GM03348 (cell line): ENCODE results near the gene OXSR1.
"Not testable (repeated sequence)": the region's sequence is repeated elsewhere in the genome, so short reads cannot be mapped to it uniquely, and the experiment has no call there.

ENCODE experiments used
- DNase-seq: peaks from one replicate; pipeline ENCODE4 v3.0.0; 2012; ENCODE audit warnings: low spot score

The OXSR1 gene

GRCh38 chr3:38143511-38143910 lies 21.8 kb upstream of the OXSR1 start:
- no peak for DNase-seq

DNA sequence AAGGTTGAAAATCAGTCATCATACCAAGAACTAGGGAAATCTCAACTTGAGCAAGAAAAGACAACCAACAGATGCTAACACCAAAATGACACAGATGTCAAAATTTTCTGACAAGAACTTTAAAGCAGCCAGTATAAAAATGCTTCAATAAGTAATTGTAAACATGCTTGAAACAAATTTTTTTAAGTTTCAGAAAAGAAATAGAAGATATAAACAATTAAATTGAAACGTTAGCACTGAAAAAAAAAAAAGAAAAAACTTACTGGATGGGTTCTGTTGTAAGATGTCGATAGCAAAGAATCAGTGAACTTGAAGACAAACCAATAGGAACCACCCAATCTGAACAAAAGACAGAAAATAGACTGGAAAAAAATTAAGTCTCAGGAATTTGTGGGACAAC lies 18.8 kb upstream of the OXSR1 start:
- DNase-seq = no peak

GRCh38 chr3:38147421-38147820 lies 17.9 kb upstream of the OXSR1 start:
- DNase-seq = no peak

GRCh38 chr3:38148311-38148882 lies 16.9 kb upstream of the OXSR1 start:
- no peak for DNase-seq

DNA sequence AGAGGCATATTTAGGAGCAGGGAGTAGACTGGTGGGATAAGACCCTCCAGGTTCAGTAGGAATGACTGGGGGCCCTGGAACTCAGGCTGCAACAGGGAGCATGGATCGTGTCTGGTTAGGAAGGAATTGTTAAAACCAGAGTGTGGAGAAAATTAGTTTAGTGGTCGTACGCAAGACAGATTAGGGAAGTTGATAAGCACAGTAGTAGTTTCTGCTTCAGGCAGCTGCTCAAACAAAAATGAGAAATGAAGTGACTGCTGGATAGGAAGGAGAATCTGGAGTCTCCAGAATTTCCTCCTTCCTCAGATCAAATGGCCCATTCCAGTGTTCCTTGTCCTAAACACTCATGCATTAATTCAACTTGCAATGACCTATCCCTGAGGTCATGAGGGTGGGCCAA lies 15.6 kb upstream of the OXSR1 start:
- no peak for DNase-seq

GRCh38 chr3:38150780-38151528 lies 14.4 kb upstream of the OXSR1 start:
- DNase-seq = no peak

- no peak for DNase-seq
These were observed 13.6 kb upstream of the OXSR1 start for GRCh38 chr3:38151667-38152265.

DNA sequence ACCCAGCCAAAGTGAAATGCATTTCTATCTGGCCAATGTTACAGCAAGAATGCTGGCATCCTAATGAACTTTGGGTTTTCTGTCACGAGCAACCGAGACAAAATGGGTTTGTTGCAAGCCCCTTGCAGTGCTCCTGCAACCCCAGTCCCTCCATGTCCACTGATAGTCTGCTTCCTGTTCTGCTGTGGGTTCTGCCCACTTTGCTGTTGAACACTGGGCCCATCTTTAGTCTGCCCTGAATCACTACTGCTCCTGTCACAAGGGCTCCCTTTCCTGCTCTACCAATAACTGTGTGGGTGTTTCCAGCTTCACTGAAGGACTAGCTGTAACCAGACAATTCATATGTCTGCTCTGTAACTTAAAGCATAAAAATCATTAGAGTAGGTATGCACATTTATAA lies 12.7 kb upstream of the OXSR1 start:
- DNase-seq = no peak

GRCh38 chr3:38153221-38153620 lies 12.1 kb upstream of the OXSR1 start:
- DNase-seq = no peak

GRCh38 chr3:38154033-38154494 lies 11.3 kb upstream of the OXSR1 start:
- DNase-seq = peak; percentile 36

DNA sequence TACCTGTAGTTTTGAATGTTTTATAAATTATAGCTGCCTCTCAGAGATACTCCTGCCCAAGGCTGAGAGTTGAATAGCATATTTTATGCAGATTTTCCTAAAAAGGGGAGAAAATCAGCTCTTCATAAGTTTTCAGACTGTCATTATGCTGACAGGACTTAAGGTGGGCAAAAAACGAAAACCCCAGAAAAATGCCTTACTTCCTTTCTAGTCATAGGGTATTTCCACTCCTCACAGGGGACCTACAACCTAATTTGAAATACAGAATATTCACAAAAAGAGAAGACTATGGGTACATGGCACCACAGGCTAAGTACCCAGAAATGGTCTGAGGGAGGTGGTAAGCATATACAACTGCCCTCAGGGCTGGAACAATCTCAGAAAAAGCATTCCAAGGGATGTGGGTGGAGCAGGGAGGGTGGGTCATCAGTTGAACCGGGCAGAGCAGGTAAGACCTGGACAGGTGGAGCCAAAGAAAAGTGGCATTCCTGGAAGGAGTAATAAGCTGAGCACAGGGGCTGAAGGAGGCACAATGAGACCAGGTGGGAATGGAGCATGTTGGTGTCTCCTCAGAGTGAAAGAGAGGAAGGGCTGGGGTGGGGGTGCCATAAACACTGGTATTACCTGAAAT lies 10.6 kb upstream of the OXSR1 start:
- DNase-seq = no peak

DNA sequence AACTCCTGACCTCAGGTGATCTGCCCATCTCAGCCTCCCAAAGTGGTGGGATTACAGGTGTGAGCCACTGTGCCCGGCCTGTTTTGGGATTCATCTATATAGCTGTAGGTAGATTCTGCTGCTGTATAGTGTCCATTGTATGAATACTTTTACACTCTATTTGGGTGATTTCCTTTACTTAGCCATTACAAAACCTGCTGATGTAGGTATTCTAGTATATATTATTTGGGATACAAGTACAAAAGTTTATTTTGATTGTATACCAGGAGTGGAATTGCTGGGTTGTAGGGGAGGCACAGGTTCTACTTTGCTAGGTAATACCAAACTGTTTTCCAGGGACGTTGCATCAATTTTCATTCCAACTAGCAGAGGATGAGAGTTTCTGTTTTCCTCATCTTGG lies 9.5 kb upstream of the OXSR1 start:
- DNase-seq = no peak

GRCh38 chr3:38157117-38157516 lies 8.2 kb upstream of the OXSR1 start:
- DNase-seq = no peak

DNA sequence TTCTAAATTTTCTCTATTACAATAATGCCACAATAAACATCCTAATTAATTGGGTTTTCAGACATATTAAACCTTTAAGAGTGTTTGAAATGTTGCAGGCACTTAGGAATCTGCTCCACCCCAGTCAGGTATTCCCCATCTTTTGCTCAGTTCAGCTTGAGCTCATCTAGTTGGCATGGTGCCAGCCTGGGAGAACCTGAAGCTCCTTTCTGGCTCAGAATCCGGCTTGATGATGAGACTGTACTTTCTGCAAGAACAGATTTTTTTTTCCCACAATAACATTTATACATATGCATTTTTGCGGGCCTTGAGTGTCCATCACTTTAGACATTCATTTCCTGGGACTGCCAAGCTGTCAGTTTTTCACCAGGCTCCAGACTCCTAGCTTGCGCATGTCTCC lies 7.7 kb upstream of the OXSR1 start:
- no peak for DNase-seq

DNA sequence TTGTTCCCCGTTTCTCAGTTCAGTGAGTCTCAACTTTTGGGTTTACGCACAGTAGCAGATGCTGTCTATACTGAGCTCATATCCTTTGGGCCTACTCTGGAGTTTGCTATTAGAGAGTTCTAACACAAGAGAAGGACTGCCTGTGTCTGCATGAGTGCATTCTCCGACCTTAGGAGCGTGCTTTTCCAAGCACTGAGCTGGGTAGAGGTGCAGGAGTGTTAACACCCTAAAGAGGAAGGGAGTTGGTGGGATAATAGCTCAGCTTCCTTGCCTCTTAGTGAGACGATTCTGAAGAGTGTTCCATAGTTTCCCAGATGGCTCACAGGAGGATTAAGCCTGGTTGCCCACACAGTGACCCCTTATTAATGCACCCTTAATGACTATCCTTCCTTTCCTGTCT lies 6.9 kb upstream of the OXSR1 start:
- DNase-seq = no peak

DNA sequence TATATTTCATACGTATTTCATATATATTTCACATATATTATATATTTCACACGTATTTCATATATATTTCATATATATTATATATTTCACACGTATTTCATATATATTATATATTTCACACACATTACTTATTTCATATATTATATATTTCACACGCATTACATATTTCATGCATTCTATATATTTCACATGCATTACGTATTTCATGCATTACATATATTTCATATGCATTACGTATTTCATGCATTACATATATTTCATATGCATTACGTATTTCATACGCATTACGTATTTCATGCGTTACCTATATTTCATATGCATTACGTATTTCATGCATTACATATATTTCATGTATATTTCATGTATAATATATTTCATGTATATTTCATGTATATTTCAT lies 4.6 kb upstream of the OXSR1 start:
- DNase-seq = not testable (repeated sequence)

GRCh38 chr3:38163117-38163840 lies 2.1 kb upstream of the OXSR1 start:
- no peak for DNase-seq

- no peak for DNase-seq
These were observed 1.3 kb upstream of the OXSR1 start for GRCh38 chr3:38163841-38164642.

DNA sequence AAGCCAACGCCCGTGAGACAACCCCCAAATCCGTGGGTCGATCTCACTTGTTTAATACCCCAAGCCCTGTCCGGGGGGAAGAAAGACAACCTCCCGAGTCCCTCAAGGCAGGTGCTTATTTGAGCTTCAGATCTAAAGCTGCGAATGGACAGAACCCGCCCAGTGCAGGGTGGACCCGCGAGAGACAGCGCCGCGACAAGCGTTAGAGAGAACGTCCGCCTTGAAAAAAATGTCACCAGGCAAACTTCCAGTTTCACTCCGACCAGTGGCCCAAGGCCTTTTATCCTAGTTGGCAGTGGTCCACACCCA lies 740 bp upstream of the OXSR1 start:
- DNase-seq = no peak

DNA sequence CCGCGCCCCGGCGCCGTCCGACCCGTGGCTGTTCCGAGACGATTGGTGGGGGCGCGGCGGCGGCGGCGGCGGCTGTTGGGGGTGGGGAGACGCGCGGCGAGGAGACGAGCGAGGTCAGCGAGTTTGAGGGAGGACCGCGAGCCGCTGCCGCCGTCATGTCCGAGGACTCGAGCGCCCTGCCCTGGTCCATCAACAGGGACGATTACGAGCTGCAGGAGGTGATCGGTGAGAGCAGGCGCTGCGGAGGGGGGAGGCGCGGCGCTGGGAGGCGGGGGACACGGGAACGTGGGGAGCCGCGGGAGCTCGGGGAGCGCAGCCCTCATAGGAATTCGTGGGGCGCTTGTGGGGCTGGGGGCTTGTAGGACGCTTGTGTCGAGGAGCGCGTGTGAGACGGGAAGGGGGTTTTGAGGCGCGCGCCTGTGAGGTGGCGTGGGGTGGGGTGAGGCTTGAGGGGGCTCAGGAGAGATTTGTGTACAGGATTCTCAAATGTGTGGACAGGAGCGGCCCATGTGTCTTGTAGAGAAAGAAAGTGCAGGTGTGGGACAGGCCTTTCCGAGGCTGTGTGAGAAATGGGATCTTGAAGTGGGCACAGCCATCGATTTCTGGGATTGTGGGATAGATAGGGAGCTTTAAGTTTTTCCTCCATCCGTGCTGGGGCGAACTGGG lies 518 bp downstream of the OXSR1 start:
- peak; percentile 64 for DNase-seq

DNA sequence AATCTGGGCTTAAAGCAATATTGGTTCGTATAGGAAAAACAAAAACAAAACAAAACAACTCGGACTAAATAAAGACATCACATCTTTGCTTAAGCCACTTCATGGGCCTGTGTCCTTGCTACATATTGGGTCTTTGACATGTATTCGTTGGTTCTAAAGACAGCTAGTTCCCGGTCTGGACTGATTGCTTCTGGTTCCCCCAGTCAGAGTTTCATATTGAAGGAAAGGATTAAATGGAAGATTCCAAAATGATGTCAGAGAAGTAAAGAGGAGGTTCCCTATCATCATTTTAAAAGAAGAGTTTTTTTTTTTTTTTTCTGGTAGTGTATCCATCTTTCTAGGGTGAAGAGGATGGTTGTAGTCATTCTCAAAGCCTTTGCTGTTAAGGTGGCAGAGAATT lies 2.3 kb downstream of the OXSR1 start:
- no peak for DNase-seq
